Fibroblast of lung (primary cell): Measurements from ENCODE around the gene MAPK6. TPM values are rescaled to one million over a fixed set of nuclear protein-coding genes. Genes with fewer than 3 reads are reported as not detected.
"Not testable (repeated sequence)": the region's sequence is repeated elsewhere in the genome, so short reads cannot be mapped to it uniquely, and the experiment has no call there.

Experiments used
- DNase-seq, 2 donors: peaks; one replicate each; pipeline versions ENCODE4 v3.0.0 to v3.0.0-alpha.2; 2010; ENCODE audit warnings: low read depth in 2 of 2
- H2AFZ ChIP-seq: 2 replicates; pipeline ENCODE4 v1.5.1; 2012; ENCODE audit warnings: low read length, control low read depth, inconsistent platforms
- H3K27ac ChIP-seq: 2 replicates; pipeline ENCODE4 v1.5.1; 2011; ENCODE audit warnings: low read length, control low read depth; ENCODE audit not compliant: insufficient read depth
- H3K27me3 ChIP-seq: 2 replicates; pipeline ENCODE4 v1.5.1; 2011; ENCODE audit warnings: mild to moderate bottlenecking, low read length; ENCODE audit not compliant: control insufficient read depth, insufficient read depth
- H3K36me3 ChIP-seq: 2 replicates; pipeline ENCODE4 v1.5.1; 2011; ENCODE audit warnings: low read length; ENCODE audit not compliant: control insufficient read depth, insufficient read depth
- H3K4me1 ChIP-seq: 2 replicates; pipeline ENCODE4 v1.5.1; 2011; ENCODE audit warnings: low read length; ENCODE audit not compliant: control insufficient read depth, insufficient read depth; ENCODE audit errors: extremely low read depth
- H3K4me2 ChIP-seq: 2 replicates; pipeline ENCODE4 v1.5.1; 2011; ENCODE audit warnings: low read length, control low read depth; ENCODE audit not compliant: insufficient read depth; ENCODE audit errors: extremely low read depth
- H3K4me3 ChIP-seq, 4 experiments: fragments of 200-600 bp in 1 of 4; sonication (generic) in 1 of 4; replicated peaks in 1 of 4; 2 replicates each; pipeline ENCODE4 v1.5.1; 2011 to 2016; ENCODE audit warnings: low read length in 4 of 4, low read depth in 3 of 4, mild to moderate bottlenecking in 3 of 4, control low read depth in 2 of 4, inconsistent platforms in 1 of 4, mixed read lengths in 1 of 4; ENCODE audit not compliant: insufficient read depth in 1 of 4; ENCODE audit errors: control extremely low read depth in 1 of 4
- H3K79me2 ChIP-seq: 2 replicates; pipeline ENCODE4 v1.5.1; 2012; ENCODE audit warnings: mild to moderate bottlenecking, low read length, inconsistent platforms; ENCODE audit not compliant: control insufficient read depth, insufficient read depth
- H3K9ac ChIP-seq: 2 replicates; pipeline ENCODE4 v1.5.1; 2011; ENCODE audit warnings: mild to moderate bottlenecking, low read length, control low read depth; ENCODE audit not compliant: insufficient read depth
- H3K9me3 ChIP-seq: 2 replicates; pipeline ENCODE4 v1.5.1; 2012; ENCODE audit warnings: low read depth, low read length; ENCODE audit not compliant: control insufficient read depth, insufficient read depth
- H4K20me1 ChIP-seq: 2 replicates; pipeline ENCODE4 v1.5.1; 2011; ENCODE audit warnings: low read length; ENCODE audit not compliant: control insufficient read depth, insufficient read depth; ENCODE audit errors: extremely low read depth
- CTCF ChIP-seq, 2 donors: IDR thresholded peaks in 1 of 2; conservative IDR thresholded peaks in 1 of 2; 1 replicate in 1 of 2; 2 replicates in 1 of 2; pipeline ENCODE4 v1.5.1; 2011 to 2012; ENCODE audit warnings: low read length in 2 of 2, control low read depth in 1 of 2, inconsistent platforms in 1 of 2, low read depth in 1 of 2, mild to moderate bottlenecking in 1 of 2
- EZH2 ChIP-seq: IDR thresholded peaks from 2 replicates; pipeline ENCODE4 v1.5.1; 2012; ENCODE audit warnings: low read length, control low read depth, mild to moderate bottlenecking; ENCODE audit errors: missing control alignments
- polyA plus RNA-seq, 2 donors: library from polyadenylated mRNA; depleted of rRNA in 1 of 2; stranded (reverse) in 1 of 2; unstranded in 1 of 2; fragments of >200 nt; gene quantifications; 2 replicates each; pipeline ENCODE4 v1.2.1, GENCODE V29; 2011 to 2012; ENCODE audit warnings: missing spikeins in 1 of 2
- total RNA-seq: library from RNA; depleted of rRNA; stranded (reverse); fragments of >200 nt; gene quantifications from 2 replicates; pipeline ENCODE4 v1.2.1, GENCODE V29; 2014

The MAPK6 gene
- total and polyA plus RNA-seq, 2 donors (not counting 1 experiment from before 2014, with no cell fraction given): 45.5 to 62.1 TPM

- TF ChIP-seq EZH2 (no peak), CTCF (conservative IDR thresholded peaks at IDR 0.05 in 1 of 2, IDR thresholded peaks at IDR 0.05 in 1 of 2; ENCODE audit: low read depth in 1 of 2, low read length in 2 of 2) (no peak)
- no peaks in the 10 kb centered on the region for H3K27me3 ChIP-seq
- H2AFZ ChIP-seq: no peak overlapping the region
- peaks cover under 1% of the 10 kb centered on the region for H3K4me1 ChIP-seq
- no peaks in the 10 kb centered on the region for H4K20me1 ChIP-seq
- H3K9me3 ChIP-seq: no peaks in the 10 kb centered on the region
- no peak overlapping the region for H3K9ac ChIP-seq
- H3K27ac ChIP-seq: no peak overlapping the region
- peak; percentile 48 to 84 for DNase-seq
- no peak overlapping the region for H3K4me3 ChIP-seq
- H3K36me3 ChIP-seq: no peaks in the 10 kb centered on the region
- H3K4me2 ChIP-seq: no peak overlapping the region
- no peaks in the 10 kb centered on the region for H3K79me2 ChIP-seq
Measured at GRCh38 chr15:52082197-52083036, 63.4 kb downstream of the MAPK6 start.

GRCh38 chr15:52083037-52083359 lies 64.0 kb downstream of the MAPK6 start:
- H3K4me1 ChIP-seq, H3K9ac ChIP-seq, H3K27me3 ChIP-seq, H3K4me3 ChIP-seq, H3K27ac ChIP-seq, H4K20me1 ChIP-seq, H3K4me2 ChIP-seq, H2AFZ ChIP-seq, H3K9me3 ChIP-seq, DNase-seq, H3K36me3 ChIP-seq, H3K79me2 ChIP-seq: not testable (repeated sequence)

GRCh38 chr15:52083603-52084002 lies 64.6 kb downstream of the MAPK6 start:
- Histone ChIP-seq H3K4me1 (no peaks in the 10 kb centered on the region), H3K79me2 (no peaks in the 10 kb centered on the region), H4K20me1 (no peaks in the 10 kb centered on the region), H3K36me3 (no peaks in the 10 kb centered on the region), H3K27ac (no peak overlapping the region), H3K4me3 (no peak overlapping the region), H3K9me3 (no peaks in the 10 kb centered on the region), H3K9ac (no peak overlapping the region), H2AFZ (no peak overlapping the region), H3K27me3 (no peaks in the 10 kb centered on the region), H3K4me2 (no peak overlapping the region)
- DNase-seq: no peak
- TF ChIP-seq EZH2: no peak
- TF ChIP-seq CTCF (conservative IDR thresholded peaks at IDR 0.05 in 1 of 2, IDR thresholded peaks at IDR 0.05 in 1 of 2; ENCODE audit: low read depth in 1 of 2, low read length in 2 of 2): no peak
